Measurements from ENCODE around the gene SMOC2. TPM values are rescaled to one million over a fixed set of nuclear protein-coding genes. Genes with fewer than 3 reads are reported as not detected.

Gene SMOC2
- total and polyA plus RNA-seq, 8 donors: 7.1 to 18.8 (median 9.5) TPM

DNA sequence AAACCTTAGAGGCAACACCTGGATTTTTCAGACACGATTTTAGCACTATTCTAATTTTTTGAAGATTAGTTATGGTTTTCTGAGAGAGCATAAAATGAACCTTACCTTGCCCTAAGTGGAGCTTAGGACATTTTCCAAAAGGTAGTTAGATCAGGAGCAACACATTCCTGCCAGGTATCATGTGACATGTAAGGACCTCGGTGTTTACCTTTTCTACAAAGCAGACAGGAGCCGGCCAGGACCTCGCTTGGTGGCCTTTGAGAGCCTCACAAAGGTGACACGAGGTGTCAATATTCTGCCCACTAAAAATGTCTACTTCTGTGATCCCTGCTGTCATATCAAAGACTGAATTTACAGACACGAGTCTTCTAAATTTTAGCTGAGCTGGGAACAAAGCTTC lies 174.9 kb downstream of the SMOC2 start:
- TF ChIP-seq, protein P1, sequence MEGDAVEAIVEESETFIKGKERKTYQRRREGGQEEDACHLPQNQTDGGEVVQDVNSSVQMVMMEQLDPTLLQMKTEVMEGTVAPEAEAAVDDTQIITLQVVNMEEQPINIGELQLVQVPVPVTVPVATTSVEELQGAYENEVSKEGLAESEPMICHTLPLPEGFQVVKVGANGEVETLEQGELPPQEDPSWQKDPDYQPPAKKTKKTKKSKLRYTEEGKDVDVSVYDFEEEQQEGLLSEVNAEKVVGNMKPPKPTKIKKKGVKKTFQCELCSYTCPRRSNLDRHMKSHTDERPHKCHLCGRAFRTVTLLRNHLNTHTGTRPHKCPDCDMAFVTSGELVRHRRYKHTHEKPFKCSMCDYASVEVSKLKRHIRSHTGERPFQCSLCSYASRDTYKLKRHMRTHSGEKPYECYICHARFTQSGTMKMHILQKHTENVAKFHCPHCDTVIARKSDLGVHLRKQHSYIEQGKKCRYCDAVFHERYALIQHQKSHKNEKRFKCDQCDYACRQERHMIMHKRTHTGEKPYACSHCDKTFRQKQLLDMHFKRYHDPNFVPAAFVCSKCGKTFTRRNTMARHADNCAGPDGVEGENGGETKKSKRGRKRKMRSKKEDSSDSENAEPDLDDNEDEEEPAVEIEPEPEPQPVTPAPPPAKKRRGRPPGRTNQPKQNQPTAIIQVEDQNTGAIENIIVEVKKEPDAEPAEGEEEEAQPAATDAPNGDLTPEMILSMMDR (IDR thresholded peaks at IDR 0.05): no peak
- Histone ChIP-seq H3K27ac (no peak overlapping the region), H3K4me3 (no peak overlapping the region), H3K27me3 (no peaks in the 10 kb centered on the region), H3K36me3 (no peaks in the 10 kb centered on the region), H3K9me3 (peaks cover 0 to 13% of the 10 kb centered on the region in 2 donors), H3K4me1 (no peaks in the 10 kb centered on the region)
- DNase-seq (no peak), ATAC-seq (peak; percentile 90)
- intact Hi-C loops (cut with DNase I): loop anchor here in 1 of 2 donors (5.0 kb wide), 1 partner anchor 266 kb away; no protein-coding TSS in a partner anchor

DNA sequence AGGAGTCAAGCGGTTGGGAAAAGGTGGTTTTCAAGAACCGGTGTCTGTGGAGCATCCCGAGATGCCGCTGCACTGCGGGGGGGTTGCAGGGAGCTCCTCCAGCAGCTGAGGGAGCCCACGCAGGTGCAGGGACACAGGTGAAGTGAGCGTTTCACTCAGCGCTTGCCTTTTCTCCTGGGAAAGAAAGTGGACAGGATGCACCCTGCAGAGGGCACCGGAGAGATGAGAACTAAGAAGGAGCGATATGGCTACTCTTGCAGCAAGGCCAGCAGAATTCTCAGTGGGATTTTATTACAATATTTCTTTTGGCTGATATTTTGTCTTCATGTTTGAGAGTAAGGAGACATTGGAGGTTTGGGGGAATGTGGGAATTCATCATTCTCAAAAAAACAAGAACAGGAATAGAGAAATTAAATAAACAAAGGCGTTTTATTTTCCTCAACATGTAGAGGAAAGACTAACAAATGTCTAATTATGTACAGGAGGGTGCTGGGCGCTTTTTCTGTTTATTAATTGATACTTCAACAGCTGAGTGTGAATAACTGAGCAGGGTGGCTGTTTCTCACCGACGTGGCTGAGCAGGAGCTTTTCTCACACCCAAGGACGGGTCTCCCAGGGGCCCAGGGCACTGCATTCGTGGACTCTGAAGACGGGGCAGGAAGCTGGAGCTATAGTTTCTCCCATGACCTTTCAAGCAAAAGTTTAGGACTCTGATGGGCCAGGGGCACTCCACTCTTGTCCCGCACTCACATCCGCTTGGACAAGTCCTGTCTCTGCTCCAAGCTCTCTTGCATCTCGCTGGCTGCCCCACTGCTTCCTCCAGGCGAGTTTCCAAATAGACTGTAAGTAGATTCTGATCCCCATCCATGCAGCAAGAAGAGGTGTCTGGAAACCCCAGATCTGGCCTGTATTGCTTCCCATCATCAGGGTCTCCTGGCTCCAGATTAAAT lies 176.1 kb downstream of the SMOC2 start:
- intact Hi-C loops (cut with DNase I): loop anchor here in 1 of 2 donors (5.0 kb wide), 1 partner anchor 265 kb away; no protein-coding TSS in a partner anchor
- ATAC-seq (peak; percentile 54), DNase-seq (no peak)
- peaks cover 0 to 16% of the 10 kb centered on the region in 2 donors for H3K9me3 ChIP-seq
- TF ChIP-seq, protein P1 (IDR thresholded peaks at IDR 0.05): no peak
- no peaks in the 10 kb centered on the region for H3K4me1 ChIP-seq
- H3K36me3 ChIP-seq: no peaks in the 10 kb centered on the region
- no peaks in the 10 kb centered on the region for H3K27me3 ChIP-seq
- no peak overlapping the region for H3K27ac ChIP-seq
- H3K4me3 ChIP-seq: no peak overlapping the region

DNA sequence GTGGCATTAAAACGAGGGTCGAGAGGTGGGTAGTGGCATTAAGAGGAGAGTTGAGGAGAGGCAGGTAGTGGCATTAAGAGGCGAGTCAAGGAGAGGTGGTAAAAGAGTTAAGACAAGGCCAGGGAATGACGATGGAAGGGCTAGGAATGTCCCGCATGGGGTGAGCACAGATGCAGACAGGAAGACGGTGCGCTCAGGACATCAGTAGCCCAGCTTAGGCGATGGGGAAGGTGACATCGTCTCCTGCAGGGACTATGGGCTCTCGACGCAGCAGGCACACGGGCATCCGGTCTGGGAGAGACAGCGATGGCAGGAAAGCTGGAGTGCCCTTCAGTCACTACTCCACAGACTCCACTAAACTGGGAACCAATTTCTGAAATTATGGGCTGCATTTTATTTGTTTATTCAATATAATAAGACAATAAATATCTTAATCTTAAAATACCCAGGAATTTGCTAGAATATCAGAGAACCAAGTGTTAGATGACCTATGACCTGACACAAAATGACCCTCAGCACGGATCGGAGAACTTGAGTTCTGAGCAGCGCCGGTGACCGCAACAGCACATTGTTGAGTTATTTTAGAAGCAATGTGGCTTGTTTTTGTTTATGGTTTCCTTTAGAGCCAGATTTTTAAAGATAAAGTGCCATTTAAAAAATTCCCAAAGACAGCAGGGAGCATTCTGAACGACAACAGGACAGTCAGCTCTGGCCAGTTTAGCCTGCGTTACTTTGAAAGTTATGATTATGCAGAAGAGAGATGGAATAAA lies 177.7 kb downstream of the SMOC2 start:
- Histone ChIP-seq H3K9me3 (peaks cover 0 to 9% of the 10 kb centered on the region in 2 donors), H3K4me3 (no peak overlapping the region), H3K36me3 (no peaks in the 10 kb centered on the region), H3K27me3 (no peaks in the 10 kb centered on the region), H3K27ac (no peak overlapping the region), H3K4me1 (no peaks in the 10 kb centered on the region)
- ATAC-seq (peak; percentile 20), DNase-seq (no peak)
- intact Hi-C loops (cut with DNase I): loop anchor here in 1 of 2 donors (5.0 kb wide), 1 partner anchor 264 kb away; no protein-coding TSS in a partner anchor
- TF ChIP-seq, protein P1 (IDR thresholded peaks at IDR 0.05): no peak

DNA sequence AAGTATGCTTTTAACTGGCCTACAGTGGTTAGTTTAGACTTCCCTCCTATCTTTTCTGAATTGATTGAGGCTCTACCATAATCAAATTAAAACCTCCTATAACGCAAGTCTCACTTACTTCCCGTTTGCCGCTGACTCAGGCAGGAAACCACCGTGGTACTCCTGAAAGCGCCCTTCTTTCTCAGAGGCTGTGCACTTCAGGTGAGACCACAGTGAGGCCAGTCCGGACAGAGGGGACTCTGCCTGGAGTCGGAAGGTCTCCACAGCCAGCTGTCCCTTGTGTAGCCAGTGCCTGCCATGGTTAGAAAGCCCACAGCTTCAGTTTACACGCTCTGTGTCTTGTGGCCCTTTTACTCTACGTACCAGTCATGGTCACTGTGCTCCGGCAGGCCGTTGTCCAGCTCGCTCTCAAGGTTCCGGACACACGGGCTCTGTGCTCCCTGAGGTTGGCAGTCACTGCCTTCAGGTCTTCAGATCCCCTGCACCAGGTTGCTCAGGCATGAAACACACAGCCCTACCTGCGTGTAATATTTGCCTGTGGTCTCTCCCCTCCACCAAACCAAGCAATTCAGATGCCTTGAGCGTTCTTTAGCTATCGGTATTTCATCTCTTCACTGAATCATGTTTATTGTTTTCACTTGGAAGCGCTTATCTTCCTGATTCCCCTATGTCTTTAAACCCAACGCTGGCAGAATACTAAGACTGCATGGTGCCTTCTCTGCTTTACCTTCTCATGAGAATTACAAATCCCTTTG lies 178.8 kb downstream of the SMOC2 start:
- Histone ChIP-seq H3K27me3 (no peaks in the 10 kb centered on the region), H3K27ac (no peak overlapping the region), H3K9me3 (peaks cover 0 to 10% of the 10 kb centered on the region in 2 donors), H3K4me3 (no peak overlapping the region), H3K4me1 (no peaks in the 10 kb centered on the region), H3K36me3 (no peaks in the 10 kb centered on the region)
- no peak for DNase-seq
- no peak for ATAC-seq
- intact Hi-C loops (cut with DNase I): loop anchor here in 1 of 2 donors (5.0 kb wide), 1 partner anchor 263 kb away; no protein-coding TSS in a partner anchor
- TF ChIP-seq, protein P1 (IDR thresholded peaks at IDR 0.05): no peak
